ENCODE data around the gene DEDD.

Gene DEDD, protein sequence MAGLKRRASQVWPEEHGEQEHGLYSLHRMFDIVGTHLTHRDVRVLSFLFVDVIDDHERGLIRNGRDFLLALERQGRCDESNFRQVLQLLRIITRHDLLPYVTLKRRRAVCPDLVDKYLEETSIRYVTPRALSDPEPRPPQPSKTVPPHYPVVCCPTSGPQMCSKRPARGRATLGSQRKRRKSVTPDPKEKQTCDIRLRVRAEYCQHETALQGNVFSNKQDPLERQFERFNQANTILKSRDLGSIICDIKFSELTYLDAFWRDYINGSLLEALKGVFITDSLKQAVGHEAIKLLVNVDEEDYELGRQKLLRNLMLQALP

DNA sequence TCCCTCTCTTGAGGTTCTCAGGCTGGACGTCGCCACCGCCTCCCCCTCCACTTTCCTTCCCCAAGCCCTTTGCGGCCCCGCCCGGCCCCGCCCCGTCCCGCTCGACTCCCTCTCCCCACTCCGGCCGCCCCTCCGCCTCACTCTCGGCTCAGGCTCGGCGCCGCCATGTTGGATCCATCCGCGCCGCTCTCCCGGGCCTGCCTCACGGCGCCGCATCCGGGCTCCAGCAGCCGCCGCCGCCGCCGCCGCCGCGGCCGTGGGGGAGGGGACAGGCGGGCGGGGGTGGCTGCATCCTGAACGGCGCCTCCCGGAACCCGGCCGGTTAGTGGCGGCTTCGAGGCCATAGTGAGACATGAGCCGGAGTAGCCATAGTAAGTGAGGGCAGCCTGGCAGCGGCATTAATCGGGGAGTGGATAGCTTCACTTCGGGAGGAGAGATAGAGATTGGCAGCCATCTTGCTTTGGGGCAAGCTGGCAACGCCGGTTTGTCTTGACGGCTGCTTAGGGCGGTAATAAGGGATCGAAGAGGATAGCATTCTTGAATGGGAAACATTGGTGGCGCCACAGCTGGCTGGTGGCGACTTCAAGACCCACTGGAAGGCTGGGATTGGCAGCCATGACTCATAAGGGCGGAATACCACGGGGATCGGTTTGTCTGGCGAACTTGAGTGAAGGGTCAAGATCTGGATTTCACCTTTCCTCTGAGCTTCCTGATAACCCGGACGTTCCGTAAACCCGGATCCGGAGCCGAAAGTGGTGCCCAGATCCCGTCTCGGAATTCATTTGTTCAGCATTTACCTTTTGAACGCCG lies at the start of gene DEDD:
Gene DEDD, minus strand, starts transcription at position 258 of the 810 bp plus-strand sequence. CDS start 8,205 bp downstream, outside the sequence.
- peak; percentile 96 for FAIRE-seq

DNA sequence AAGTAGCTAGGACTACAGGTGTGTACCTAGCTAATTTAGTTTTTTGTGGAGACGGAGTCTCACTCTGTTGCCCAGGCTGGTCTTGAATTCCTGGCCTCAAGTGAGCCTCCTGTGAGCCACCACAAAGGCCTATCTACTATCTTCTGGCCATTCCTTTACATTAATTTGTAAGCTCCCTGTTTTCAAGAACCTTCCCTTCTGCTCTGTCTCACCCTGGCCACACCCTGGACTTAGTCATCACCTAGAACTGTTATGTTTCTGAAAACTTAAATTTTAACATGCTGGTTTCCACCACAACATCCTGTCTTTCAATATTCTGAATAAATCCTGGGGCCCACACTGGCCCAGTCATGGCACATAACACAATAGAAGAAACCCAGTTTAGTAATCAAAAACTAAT lies 49.7 kb upstream of the DEDD start:
- FAIRE-seq = no peak

DNA sequence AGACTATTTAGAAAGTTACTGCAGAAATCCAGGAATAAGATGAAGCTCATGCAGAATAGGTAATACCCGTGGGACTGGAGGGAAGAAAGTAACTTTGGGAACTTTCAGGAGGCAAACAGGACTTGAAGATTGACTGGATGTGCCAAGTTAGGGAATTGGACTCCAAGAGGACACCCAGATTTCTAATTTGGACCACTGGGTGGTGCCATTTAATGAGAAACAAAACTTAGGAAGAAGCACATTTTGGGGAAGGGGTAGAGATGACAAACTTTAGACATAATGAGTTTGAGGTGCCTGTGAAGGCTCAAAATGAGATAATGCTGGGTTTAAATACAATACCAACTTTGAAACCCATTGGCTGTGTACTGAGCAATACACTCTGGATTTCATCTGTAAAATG lies 48.2 kb upstream of the DEDD start:
- FAIRE-seq = peak; percentile 28

DNA sequence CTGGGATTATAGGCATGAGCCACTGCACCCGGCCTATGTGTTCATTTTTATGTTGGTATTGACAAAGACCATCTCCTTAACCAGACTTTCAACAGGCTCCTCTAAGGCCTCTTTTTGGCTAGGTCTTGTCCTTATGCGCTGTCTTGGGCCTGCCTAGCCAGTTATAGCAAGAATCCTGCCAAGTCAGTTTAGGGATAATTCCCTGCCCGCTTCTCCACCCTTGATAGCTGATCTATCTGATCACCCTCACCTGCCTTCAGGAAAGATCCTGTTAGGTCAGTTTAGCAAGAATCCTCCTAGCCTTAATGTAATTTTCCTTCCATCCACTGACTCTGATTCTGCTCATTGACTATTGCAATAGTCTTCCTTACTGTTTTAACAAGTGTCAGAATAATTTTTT lies 47.2 kb upstream of the DEDD start:
- FAIRE-seq = no peak

DNA sequence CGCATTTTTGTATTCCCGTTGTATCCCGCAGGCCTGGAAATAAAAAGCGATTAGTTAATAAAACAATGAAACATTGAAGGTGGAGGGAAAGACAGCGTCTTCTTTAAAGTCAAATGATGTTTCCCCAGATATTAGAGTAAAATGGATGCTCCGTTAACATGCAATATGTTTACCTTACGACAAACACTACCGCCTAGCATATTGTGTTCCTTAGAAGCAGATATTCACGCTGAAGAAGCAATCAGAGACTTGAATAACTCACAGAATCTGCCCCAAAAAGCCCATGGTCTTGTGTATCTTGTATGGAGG lies 45.4 kb upstream of the DEDD start:
- FAIRE-seq = no peak

DNA sequence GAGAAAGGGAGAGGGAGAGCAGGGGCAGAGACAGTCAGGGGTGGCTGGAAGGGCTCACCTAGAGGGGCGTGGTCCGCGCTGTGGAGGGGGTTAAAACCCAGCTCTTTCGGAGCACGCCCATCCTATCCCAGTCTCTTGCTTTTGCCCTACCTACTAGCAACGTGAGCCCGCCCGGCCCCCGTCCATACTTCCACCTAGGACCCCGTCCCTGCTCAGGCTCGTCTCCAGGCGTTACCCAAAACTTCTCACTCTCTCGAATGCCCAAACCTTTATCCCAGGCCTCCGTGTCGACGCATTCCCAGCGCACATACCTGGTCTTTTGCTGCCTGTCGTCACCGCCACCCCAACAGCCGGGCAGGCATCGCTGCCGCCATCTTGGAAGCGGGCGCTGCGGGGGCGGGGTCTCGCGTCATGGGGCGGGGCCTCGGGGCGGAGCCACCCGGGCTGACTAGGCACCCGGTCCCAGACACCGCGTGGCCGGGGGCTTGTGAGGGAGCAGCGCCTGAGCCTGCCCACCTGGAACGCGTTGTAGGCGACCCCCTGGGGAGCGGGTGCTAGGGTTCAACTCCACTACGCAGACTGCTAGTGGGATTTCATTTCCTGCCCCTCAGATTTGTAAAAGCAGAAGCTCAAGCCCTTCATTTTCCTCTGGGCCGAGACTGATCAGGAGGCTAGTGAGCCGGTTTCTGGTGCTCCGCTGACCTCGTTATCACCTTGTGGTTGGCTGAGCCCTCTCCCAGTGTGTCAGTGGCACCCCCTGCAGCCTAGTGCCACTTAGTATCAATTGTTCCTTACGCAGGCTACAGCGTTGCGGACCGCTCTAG lies 44.9 kb upstream of the DEDD start, which contains the start of gene B4GALT3:
Gene B4GALT3, minus strand, starts transcription at position 396 of the 824 bp plus-strand sequence. CDS start 1,447 bp downstream, outside the sequence.
- no peak for FAIRE-seq

DNA sequence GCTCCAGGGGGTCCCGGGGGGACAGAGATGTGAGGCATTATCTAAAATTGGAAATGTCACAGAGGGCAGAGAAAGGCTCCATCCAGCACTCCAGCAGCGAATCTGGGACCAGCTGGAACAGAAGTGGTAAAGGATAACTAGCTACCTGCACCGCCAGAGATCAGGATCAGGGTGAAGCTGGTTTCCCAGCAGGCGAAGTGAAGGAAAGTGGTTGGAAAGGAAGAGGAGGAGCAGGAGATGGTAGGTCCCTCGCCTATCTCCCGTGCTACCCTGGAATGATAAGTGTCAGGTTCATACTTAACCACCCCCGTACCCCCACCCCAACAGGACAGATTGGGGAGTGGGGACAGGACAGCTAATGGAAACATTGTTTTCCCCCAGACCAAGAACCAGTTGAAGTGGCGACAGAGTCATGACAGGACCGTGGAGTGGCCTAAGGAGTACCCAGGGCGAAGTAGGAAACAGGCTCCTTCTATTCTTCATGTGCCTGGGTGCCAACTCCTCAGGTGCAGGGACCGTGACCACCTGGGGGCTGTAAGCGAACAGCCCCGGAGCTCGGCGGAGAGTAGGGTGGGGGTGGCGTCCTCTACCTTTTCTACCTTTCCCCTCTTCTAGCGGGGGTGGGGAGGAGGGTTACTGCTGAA lies 44.1 kb upstream of the DEDD start:
- FAIRE-seq = no peak

DNA sequence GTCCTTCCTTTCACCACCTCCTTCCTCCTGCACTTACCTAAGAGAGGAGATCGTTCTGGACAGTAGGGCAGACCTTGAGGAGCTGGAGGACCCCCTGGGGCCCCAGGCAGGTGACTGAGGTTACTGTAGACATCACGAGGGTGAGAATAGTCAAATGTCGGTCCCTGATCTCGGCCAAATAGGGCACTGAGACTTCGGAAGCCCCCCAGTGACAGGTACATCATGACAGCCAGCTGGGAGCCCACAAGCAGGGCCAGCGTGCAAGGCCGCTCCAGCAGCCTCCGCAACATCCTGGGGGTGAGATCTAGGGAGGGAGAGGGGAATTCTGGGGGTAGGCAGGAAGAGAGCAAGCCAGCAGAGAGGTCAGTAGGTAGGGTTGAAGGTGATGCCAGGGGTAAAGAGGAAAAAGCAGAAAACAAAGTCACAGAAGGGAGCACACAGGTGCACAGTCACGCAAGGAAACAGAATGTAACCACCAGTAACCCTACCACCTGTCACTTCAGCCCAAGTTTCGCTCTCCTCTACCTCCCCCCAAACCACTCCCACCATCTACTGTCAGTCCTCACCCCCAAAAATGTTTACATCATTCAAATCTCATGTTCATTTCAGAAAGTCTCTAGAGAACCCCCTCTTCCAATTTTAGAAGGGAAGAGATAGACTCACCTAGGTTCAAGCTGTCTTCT lies 43.4 kb upstream of the DEDD start:
- FAIRE-seq = no peak

DNA sequence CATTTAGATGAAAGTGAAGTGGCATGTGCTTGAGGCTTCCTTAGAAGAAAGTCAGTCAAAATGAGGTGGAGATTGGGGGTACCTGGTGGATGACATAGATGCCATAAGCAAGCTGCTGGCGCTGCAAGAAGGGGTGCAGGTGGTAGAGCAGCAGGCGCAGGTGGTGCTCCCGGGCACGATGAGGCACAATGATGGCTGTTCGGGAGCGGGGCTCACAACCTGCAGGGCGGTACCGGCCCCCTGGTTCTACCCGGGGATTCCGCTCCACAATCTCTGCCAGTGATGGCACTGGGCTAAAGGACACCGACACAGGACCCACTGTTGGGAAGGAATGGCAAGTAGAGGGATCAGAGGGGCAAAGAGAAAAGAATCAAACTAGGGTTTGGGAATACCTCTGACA lies 42.4 kb upstream of the DEDD start:
- no peak for FAIRE-seq

DNA sequence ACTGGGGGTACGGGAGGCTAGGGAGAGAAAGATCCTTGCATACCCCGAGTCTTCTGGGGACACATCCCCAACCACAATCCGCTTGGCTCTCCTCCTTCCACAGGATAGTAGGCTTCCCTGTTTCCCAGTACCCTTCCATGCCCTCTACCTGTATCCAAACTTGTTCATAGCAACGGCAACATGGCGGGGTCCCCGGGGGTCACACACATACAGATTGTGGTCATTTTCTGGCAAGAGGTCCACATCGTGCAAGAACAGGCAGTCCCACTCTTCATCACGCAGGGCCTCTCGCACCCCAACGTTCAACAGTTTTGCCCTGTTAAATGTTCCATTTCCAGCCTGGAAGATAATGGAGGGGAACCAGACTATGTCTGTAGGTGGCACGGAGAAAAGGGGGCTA lies 41.2 kb upstream of the DEDD start:
- FAIRE-seq = no peak

DNA sequence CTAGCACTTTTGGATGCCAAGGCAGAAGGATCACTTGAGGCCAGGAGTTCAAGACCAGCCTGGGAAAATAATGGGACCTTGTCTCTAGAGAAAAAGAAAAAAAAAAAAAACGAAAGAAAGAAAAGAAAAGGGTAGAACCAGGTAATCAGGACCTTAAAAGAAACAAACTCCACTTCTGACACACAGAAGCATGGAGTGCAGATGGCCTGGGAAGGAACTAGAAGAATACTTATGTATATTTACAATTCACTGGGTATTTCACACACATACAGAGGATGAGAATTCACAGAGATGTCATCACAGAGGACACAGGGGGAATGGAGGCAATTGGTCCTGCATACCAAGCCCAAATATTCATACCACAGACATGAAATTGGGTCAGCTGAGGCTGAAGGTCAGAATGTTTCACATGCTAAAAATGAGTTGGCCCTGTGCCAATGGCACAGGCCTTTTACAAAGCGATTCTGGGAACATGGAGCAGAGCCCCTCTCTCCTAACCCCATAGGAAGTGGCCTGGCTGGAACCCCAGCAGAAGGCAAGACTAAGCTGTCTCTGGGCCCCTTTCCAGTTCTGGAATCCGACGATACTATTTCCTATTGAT lies 40.4 kb upstream of the DEDD start:
- FAIRE-seq = no peak

DNA sequence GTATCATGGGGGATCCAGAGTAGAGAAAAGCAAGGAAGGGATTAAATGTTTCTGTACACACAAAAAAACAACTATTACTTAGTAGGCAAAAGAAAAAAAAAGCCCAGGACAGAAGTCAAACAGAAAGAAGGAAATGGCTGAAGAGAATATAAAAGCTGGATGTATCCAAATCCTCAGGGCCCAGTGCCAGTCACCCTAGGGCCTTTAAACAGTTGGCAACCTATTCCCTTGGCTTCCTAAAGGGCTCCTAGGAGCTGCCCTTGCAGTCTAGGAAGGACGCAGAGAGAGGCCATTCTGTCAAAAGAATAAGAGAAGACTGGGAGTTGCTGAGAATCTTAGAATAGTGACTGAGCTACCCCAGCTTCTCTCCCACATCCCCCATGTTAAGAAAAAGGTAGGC lies 39.9 kb upstream of the DEDD start:
- FAIRE-seq = no peak

DNA sequence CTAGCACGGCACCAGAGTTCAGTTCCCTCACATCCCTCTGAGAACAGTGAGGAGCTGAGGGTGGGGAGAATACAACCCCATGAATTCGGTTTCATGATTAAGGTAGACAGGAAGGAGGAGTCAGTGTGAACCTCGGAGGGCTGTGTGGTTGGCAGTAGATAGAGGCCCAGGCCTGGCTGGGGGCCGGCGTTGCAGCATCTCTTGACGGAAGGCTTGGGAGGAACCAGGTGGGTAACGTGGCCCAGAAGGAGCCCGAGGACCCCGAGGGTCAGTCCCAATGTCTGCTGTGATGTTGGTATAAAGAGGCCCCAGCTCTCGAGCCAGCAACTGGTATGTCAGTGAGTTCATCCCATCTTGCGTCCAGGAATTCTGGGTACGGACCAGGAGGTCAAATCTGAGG lies 39.2 kb upstream of the DEDD start:
- no peak for FAIRE-seq

DNA sequence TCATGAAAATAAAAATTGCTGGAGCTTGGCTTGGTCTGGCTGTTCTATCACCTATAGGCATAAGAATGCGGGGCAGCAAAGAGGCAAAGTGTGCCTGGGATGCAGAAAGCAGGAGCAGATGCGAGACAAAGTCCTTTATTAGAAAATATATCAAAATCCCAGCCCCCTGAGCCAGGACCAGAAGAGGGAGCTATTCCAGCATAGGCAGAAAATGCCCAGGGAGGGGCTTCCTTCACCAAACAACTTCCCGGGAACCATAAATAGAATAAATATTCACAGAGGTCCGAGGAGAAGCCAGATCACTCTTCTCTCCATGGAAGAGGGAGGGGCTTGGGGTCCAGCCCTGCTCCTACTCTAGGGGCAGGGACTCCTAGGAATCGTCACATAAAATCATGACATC lies 38.7 kb upstream of the DEDD start:
- FAIRE-seq = no peak

DNA sequence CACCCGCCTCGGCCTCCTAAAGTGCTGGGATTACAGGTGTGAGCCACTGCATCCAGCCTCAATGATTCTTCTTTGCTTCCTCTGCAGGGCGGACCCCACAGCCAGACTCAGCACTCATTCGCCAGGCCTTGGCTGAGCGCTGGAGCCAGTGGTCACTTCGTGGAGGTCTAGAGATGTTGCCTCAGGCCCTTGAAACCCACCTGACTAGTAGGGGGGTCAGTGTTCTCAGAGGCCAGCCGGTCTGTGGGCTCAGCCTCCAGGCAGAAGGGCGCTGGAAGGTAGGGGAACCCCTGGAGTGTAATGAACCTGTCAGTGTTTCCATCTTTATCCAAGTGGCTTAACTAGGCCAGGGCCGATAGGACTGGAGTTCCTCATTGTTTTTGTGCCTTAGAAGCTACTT lies 36.4 kb upstream of the DEDD start:
- FAIRE-seq = no peak

DNA sequence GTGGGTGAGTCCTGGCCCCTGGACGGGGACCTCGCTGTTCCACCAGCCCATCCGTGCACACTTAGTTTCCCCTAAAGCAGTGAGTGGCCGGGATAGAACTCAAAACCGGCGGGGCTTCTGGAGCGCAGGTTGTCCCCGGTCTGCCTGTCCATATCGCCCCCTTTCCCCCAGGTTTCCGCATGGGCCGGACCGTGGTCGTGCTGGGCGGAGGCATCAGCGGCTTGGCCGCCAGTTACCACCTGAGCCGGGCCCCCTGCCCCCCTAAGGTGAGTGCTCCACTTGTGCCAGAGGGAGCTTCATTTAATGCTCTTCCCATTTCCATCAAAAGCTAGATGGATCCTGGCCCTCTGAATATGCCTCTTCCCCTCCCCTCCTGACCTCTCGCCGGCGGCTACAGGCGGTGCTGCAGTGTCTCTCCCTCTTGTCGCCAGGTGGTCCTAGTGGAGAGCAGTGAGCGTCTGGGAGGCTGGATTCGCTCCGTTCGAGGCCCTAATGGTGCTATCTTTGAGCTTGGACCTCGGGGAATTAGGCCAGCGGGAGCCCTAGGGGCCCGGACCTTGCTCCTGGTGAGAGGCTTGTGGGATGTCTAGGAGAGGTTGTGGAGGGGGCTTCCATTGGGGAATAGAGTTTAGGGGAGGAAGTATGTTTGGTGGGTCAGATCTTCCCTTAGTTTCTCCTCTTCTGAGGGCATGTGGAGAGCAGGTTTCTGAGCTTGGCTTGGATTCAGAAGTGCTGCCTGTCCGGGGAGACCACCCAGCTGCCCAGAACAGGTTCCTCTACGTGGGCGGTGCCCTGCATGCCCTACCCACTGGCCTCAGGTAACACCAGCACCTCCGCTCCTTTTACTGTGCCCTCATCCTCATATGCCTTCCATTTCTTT lies 34.4 kb upstream of the DEDD start:
- no peak for FAIRE-seq

DNA sequence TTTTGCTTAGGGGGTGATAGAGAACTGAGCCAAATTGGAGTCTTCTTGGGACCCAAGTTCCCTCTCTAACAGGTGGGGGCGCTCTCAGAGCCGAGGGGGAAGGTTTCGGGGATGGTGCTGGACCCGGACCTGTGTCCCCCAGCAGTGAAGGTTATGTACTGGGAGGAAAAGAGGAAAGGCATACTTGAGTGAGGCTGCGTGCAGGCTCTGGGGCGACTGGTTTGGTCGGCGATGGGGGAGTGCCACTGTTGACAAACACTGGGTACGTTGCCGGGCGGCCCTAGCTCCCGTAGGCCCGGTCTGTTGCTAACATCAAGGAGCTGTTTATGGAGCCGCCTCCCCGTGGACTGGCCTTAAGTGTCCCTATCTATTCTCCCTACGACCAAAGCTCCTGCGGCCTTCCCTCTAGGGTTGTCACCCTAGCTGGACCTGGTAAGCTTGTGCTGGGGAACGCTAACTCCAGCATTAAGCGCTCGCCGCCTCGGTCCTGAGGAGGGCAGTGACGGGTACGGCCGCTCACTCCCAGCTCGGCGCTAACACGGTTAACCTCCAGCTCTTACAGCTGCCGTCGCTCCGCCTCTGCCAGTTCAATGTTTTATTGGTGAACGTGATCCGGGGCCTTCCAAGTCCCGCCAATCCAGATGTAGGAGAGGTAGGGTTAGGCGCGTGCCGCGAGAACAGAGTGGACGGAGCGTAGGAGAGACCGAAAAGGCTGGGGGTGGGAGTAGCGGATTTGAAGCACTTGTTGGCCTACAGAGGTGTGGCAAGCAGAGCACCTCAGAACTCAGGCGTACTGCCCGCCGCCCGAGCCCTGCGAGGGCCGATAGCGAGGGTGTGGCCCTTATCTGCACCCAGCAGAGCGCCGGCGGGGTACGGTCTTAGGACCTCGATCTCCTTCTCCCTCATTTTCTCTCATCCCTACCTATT lies 33.5 kb upstream of the DEDD start, which contains the start of gene PPOX:
Gene PPOX, plus strand, starts transcription at position 685 of the 927 bp plus-strand sequence. CDS start 422 bp downstream, outside the sequence.
- FAIRE-seq = peak; percentile 98

DNA sequence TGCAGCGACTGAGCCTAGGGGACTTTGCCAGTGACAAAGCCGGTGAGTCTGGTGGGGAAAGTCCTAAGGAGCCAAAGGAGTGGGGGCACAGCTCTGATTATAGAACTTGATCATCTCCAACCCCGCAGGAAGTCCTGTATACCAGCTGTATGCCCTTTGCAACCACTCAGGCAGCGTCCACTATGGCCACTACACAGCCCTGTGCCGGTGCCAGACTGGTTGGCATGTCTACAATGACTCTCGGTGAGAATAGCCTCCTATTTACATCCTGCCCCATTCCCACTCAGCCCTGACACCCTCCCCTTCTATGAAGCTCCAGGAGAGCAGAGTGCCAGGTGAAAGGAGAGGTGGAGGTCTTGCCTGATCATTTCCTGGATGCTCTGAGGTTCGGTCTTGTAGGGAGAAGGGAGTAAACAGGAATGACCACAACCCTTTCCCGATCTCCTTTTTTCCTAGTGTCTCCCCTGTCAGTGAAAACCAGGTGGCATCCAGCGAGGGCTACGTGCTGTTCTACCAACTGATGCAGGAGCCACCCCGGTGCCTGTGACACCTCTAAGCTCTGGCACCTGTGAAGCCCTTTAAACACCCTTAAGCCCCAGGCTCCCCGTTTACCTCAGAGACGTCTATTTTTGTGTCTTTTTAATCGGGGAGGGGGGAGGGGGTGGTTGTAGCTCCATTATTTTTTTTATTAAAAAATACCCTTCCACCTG lies 32.6 kb upstream of the DEDD start:
- no peak for FAIRE-seq

DNA sequence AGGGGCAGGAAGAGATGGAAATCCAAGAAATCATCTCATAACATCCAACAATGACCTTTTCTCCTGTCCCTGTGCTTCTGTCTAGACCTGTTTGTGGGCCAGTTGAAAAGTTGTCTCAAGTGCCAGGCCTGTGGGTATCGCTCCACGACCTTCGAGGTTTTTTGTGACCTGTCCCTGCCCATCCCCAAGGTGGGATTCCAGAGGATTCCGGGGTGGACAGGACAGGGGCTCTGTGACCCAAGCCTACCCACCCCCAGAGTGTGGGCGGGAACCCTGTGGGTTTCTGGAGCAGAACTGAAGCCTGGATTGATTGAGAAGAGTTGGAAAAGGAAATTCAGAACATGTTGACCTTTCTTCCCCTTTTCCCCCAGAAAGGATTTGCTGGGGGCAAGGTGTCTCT lies 31.3 kb upstream of the DEDD start:
- no peak for FAIRE-seq
